Glomerular visceral epithelial cell (primary cell): Measurements from ENCODE around the gene HSPB6.

Experiments
- DNase-seq: peaks from one replicate; pipeline ENCODE4 v3.0.0-alpha.2; 2016; ENCODE audit errors: extremely low spot score

HSPB6 gene

GRCh38 chr19:35746087-35746462 lies 10.8 kb downstream of the HSPB6 start:
- DNase-seq = no peak

GRCh38 chr19:35745328-35746086 lies 11.3 kb downstream of the HSPB6 start, which contains the start of the genes PSENEN and U2AF1L4:
Gene PSENEN, plus strand, starts transcription at chr19:35745651. Its CDS starts 280 bp downstream, at chr19:35745931.
Gene U2AF1L4, minus strand, starts transcription at chr19:35745418. Its CDS starts 27 bp downstream, at chr19:35745391.
- peak; percentile 100 for DNase-seq

GRCh38 chr19:35744430-35745327 lies 12.2 kb downstream of the HSPB6 start:
- DNase-seq = peak; percentile 95

GRCh38 chr19:35743640-35744429 lies 13.0 kb downstream of the HSPB6 start:
- DNase-seq = no peak

GRCh38 chr19:35742121-35742724 lies 14.6 kb downstream of the HSPB6 start, which contains the start of gene IGFLR1:
Gene IGFLR1, minus strand, starts transcription at chr19:35742452. Its CDS starts 1,272 bp downstream, at chr19:35741180.
- no peak for DNase-seq

- DNase-seq = no peak
Measured at GRCh38 chr19:35741203-35741515, 15.7 kb downstream of the HSPB6 start.

GRCh38 chr19:35740423-35741202 lies 16.2 kb downstream of the HSPB6 start:
- DNase-seq = peak; percentile 98

- DNase-seq = no peak
Measured at GRCh38 chr19:35740108-35740422, 16.8 kb downstream of the HSPB6 start.

GRCh38 chr19:35739275-35740107 lies 17.3 kb downstream of the HSPB6 start:
- no peak for DNase-seq

GRCh38 chr19:35738887-35739229 lies 18.0 kb downstream of the HSPB6 start:
- DNase-seq = no peak

GRCh38 chr19:35738021-35738886 lies 18.6 kb downstream of the HSPB6 start:
- no peak for DNase-seq

- no peak for DNase-seq
Measured at GRCh38 chr19:35736913-35737886, 19.6 kb downstream of the HSPB6 start.

GRCh38 chr19:35734889-35735288 lies 21.9 kb downstream of the HSPB6 start:
- no peak for DNase-seq

- no peak for DNase-seq
Measured at GRCh38 chr19:35734273-35734672, 22.6 kb downstream of the HSPB6 start.

- no peak for DNase-seq
Measured at GRCh38 chr19:35733180-35734125, 23.4 kb downstream of the HSPB6 start.

- DNase-seq = no peak
Measured at GRCh38 chr19:35732540-35733179, 24.2 kb downstream of the HSPB6 start.
